Tibial nerve (tissue), 4 donors: ENCODE data around the gene LEF1.

ENCODE experiments used
- CTCF ChIP-seq, 5 experiments: fragments of 200-600 bp in 3 of 5; fragments of 450-650 bp in 2 of 5; sonication (generic) in 3 of 5; IDR thresholded peaks; one replicate each; pipeline ENCODE4 v1.5.1; 2016 to 2019; ENCODE audit warnings: antibody characterized with exemption in 5 of 5, mild to moderate bottlenecking in 3 of 5, moderate library complexity in 2 of 5
- EP300 ChIP-seq, 2 donors: sonication (generic); formaldehyde crosslinking; IDR thresholded peaks; one replicate each; pipeline ENCODE4 v1.6.1; 2017; ENCODE audit warnings: antibody characterized with exemption in 2 of 2, mild to moderate bottlenecking in 1 of 2

GRCh38 chr4:108140328-108140727, 28.4 kb downstream of the LEF1 start:
- no peak for TF ChIP-seq CTCF (IDR thresholded peaks at IDR 0.05)
- no peak for TF ChIP-seq EP300 (IDR thresholded peaks at IDR 0.05)
